IMR-90 (cell line): ENCODE results near the gene C10orf95.

Experiments used
- BHLHE40 ChIP-seq: fragments of 150-350 bp; IDR thresholded peaks from 2 replicates; pipeline ENCODE4 v1.6.1; 2016; ENCODE audit warnings: mild to moderate bottlenecking, low read depth, low read length
- CEBPB ChIP-seq: IDR thresholded peaks from 2 replicates; pipeline ENCODE4 v1.6.1; 2012; ENCODE audit warnings: low read depth, low read length, improper control_type of control experiment
- CHD1 ChIP-seq: IDR thresholded peaks from 2 replicates; pipeline ENCODE4 v1.6.1; 2012; ENCODE audit warnings: low read depth, low read length, improper control_type of control experiment
- CTCF ChIP-seq: conservative IDR thresholded peaks from 2 replicates; pipeline ENCODE4 v1.5.1; 2012; ENCODE audit warnings: mild to moderate bottlenecking, low read depth, low read length, improper control_type of control experiment
- MAFK ChIP-seq: IDR thresholded peaks from 2 replicates; pipeline ENCODE4 v1.6.1; 2012; ENCODE audit warnings: low read depth, low read length, improper control_type of control experiment
- MAZ ChIP-seq: IDR thresholded peaks from 2 replicates; pipeline ENCODE4 v1.6.1; 2012; ENCODE audit warnings: low read depth, mild to moderate bottlenecking, low read length, improper control_type of control experiment, moderate library complexity, borderline replicate concordance
- MXI1 ChIP-seq: IDR thresholded peaks from 2 replicates; pipeline ENCODE4 v1.6.1; 2012; ENCODE audit warnings: low read depth, mild to moderate bottlenecking, low read length, moderate library complexity, borderline replicate concordance
- NFE2L2 ChIP-seq: fragments of 150-350 bp; IDR thresholded peaks from 2 replicates; pipeline ENCODE4 v1.6.1; 2016; ENCODE audit warnings: low read depth, mild to moderate bottlenecking, low read length
- POLR2A ChIP-seq: IDR thresholded peaks from 2 replicates; pipeline ENCODE4 v1.6.1; 2012; ENCODE audit warnings: mild to moderate bottlenecking, low read depth, low read length
- RAD21 ChIP-seq: IDR thresholded peaks from 2 replicates; pipeline ENCODE4 v1.6.1; 2012; ENCODE audit warnings: low read length, improper control_type of control experiment
- RFX5 ChIP-seq: IDR thresholded peaks from 2 replicates; pipeline ENCODE4 v1.8.0; 2012; ENCODE audit warnings: low read depth, mild to moderate bottlenecking, low read length, moderate library complexity

- TF ChIP-seq CTCF (no peak), MAFK (no peak), BHLHE40 (no peak), POLR2A (no peak), RFX5 (no peak), NFE2L2 (no peak), RAD21 (no peak), CHD1 (no peak), MXI1 (no peak), MAZ (no peak), CEBPB (no peak)
Measured at GRCh38 chr10:102460836-102461186, 9.5 kb upstream of the C10orf95 start.
